Measurements from ENCODE around the gene TBC1D16. TPM values are rescaled to one million over a fixed set of nuclear protein-coding genes. Genes with fewer than 3 reads are reported as not detected.

Gene TBC1D16
- total RNA-seq, 1 experiment from 2014 or later, result 21.1 TPM

DNA sequence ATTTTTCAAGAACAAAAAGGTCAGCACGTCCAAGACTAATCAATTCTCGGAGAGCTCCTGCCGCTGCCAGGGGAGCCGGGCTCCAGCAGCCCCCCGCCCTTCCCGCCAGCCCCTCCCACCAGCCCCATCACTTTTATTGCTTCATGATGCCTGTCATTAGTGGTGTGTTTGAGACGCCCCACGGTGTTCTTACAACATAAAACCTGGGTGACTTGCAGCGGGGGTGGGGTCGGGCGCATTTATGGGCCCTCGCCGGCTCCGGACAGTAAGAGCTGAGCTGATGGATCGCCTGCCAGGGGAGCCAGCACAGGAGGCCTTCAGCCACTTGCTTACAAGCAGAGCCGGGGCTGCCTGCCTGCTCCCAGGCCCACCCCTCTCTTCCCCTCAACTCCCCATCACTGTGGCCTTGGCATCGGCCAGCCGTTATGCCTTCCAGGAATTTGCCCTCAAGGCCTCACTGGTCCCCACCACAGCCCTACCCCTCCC, 113.5 kb downstream of the TBC1D16 start:
- Mint-ChIP-seq H3K4me3 (ENCODE audit: unreplicated experiment) (no peak overlapping the region), H3K27me3 (ENCODE audit: insufficient read depth, unreplicated experiment) (no peaks in the 10 kb centered on the region), H3K4me1 (ENCODE audit: insufficient read depth, unreplicated experiment) (peaks cover 15% of the 10 kb centered on the region), H3K36me3 (ENCODE audit: insufficient read depth, unreplicated experiment) (no peaks in the 10 kb centered on the region), H3K9me3 (ENCODE audit: unreplicated experiment) (no peaks in the 10 kb centered on the region), H3K27ac (ENCODE audit: low read depth, unreplicated experiment) (no peak overlapping the region)
- TF ChIP-seq, protein P1, sequence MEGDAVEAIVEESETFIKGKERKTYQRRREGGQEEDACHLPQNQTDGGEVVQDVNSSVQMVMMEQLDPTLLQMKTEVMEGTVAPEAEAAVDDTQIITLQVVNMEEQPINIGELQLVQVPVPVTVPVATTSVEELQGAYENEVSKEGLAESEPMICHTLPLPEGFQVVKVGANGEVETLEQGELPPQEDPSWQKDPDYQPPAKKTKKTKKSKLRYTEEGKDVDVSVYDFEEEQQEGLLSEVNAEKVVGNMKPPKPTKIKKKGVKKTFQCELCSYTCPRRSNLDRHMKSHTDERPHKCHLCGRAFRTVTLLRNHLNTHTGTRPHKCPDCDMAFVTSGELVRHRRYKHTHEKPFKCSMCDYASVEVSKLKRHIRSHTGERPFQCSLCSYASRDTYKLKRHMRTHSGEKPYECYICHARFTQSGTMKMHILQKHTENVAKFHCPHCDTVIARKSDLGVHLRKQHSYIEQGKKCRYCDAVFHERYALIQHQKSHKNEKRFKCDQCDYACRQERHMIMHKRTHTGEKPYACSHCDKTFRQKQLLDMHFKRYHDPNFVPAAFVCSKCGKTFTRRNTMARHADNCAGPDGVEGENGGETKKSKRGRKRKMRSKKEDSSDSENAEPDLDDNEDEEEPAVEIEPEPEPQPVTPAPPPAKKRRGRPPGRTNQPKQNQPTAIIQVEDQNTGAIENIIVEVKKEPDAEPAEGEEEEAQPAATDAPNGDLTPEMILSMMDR (IDR thresholded peaks at IDR 0.05; ENCODE audit: unreplicated experiment), result no peak
- ChIA-PET CTCF (interaction anchor here (1.1 kb wide), 1 partner anchor 114 kb away, joined by 4 read pairs; no protein-coding TSS in a partner anchor), POLR2A (interaction anchor here (1.0 kb wide), 1 partner anchor 13 kb away, joined by 3 read pairs; no protein-coding TSS in a partner anchor)
- BruUV-seq (replicated peaks), result no TSS peak
- no peak for DNase-seq (ENCODE audit: unreplicated experiment)
- intact Hi-C loops (cut with micrococcal nuclease), result no loop called here

DNA sequence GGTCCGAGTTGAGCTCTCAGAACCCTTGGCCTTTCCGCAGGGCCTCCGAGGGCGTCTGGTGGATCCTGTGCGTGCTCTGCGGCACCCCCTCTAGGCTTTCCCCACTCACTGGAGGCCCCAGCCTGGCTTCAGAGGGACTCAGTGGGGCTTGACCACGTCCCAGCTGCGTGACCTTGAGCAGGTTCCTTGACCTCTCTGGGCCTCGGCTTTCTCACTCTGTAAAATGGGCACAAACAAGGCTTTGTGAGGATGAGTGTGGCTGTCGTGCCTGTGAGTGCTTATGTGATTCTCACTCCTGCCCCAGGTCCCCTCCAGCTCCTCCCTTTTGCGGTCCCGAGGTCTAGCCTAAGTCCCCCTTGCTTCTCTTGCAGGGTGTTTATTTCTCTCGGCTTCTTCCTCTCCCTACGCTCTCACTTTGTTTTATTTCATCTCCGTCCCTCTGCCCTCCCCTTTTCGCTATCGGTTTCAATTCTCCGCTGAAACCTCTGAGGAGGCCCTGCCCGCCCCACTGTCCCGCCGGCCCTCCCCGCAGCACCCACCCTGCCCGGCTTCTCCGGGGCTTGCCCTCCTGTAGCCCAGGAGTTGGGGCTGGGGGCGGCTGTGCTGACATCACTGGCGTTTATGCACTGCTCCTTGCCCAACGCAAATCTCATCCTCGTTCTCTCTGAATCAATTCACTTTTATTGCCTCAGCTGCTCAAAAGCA, 114.1 kb downstream of the TBC1D16 start:
- ChIA-PET CTCF (interaction anchor here (0.8 to 2.4 kb wide), 3 partner anchors 85 to 113 kb away, joined by 4 to 16 read pairs (median 4); no protein-coding TSS in a partner anchor), POLR2A (interaction anchor here (0.8 to 1.2 kb wide), 3 partner anchors 10 to 85 kb away, joined by 3 read pairs; no protein-coding TSS in a partner anchor)
- Mint-ChIP-seq H3K36me3 (ENCODE audit: insufficient read depth, unreplicated experiment) (no peaks in the 10 kb centered on the region), H3K27ac (ENCODE audit: low read depth, unreplicated experiment) (no peak overlapping the region), H3K4me3 (ENCODE audit: unreplicated experiment) (no peak overlapping the region), H3K4me1 (ENCODE audit: insufficient read depth, unreplicated experiment) (peaks cover 15% of the 10 kb centered on the region), H3K9me3 (ENCODE audit: unreplicated experiment) (no peaks in the 10 kb centered on the region), H3K27me3 (ENCODE audit: insufficient read depth, unreplicated experiment) (no peaks in the 10 kb centered on the region)
- no peak for DNase-seq (ENCODE audit: unreplicated experiment)
- TF ChIP-seq, protein P1 (IDR thresholded peaks at IDR 0.05; ENCODE audit: unreplicated experiment), result no peak
- BruUV-seq (replicated peaks), result no TSS peak
- intact Hi-C loops (cut with micrococcal nuclease), result no loop called here

DNA sequence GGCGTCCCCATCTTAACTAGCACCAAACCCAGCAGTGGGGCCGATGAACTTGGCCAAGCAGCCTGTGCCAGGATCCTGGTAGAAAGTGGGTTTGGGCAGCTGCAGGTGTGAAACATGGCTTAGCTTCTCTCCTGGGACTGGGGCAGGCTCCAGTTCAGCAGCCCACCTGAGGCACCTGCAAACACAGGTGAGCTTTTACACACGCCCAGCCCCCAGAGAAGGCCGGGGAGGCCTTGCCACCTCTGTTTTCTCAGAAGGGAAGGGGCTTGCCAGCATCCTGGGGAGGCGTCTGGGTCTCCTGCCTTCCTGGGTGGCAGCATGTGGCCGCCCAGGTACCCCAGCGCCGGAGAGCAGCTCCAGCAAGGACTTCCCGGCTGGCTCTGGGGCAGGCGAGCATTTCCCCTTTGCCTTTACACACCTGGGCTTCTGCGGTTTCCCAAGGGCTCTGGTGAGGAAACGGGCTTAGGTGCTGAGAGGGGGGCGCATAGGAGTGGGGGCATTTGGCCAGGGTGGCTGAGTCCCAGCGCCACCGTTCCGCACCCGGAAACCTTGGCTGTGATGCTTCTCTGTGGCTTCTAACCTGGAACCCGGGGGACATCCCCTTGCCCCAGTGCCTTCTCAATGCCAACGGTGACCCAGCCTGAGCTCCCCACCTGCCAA, 114.8 kb downstream of the TBC1D16 start:
- TF ChIP-seq, protein P1 (IDR thresholded peaks at IDR 0.05; ENCODE audit: unreplicated experiment), result no peak
- BruUV-seq (replicated peaks), result no TSS peak
- no peak for DNase-seq (ENCODE audit: unreplicated experiment)
- Mint-ChIP-seq H3K36me3 (ENCODE audit: insufficient read depth, unreplicated experiment) (no peaks in the 10 kb centered on the region), H3K4me3 (ENCODE audit: unreplicated experiment) (no peak overlapping the region), H3K27ac (ENCODE audit: low read depth, unreplicated experiment) (no peak overlapping the region), H3K9me3 (ENCODE audit: unreplicated experiment) (no peaks in the 10 kb centered on the region), H3K27me3 (ENCODE audit: insufficient read depth, unreplicated experiment) (no peaks in the 10 kb centered on the region), H3K4me1 (ENCODE audit: insufficient read depth, unreplicated experiment) (peaks cover 20% of the 10 kb centered on the region)
- intact Hi-C loops (cut with micrococcal nuclease), result no loop called here
- ChIA-PET POLR2A (interaction anchor here (0.8 to 1.2 kb wide), 3 partner anchors 11 to 85 kb away, joined by 3 read pairs; no protein-coding TSS in a partner anchor), CTCF (interaction anchor here (0.8 to 2.4 kb wide), 2 partner anchors 84 to 111 kb away, joined by 4 to 16 read pairs; no protein-coding TSS in a partner anchor)
